Activated naive CD4-positive, alpha-beta T cell treated with anti-CD3 and anti-CD28 coated beads, Interleukin-2, amount 50 U/mL, for 24 hours (primary cell): ENCODE data around the gene SEC22C.
"Not testable (repeated sequence)": the region's sequence is repeated elsewhere in the genome, so short reads cannot be mapped to it uniquely, and the experiment has no call there.

Source experiments
- H3K27ac Mint-ChIP-seq: one replicate; pipeline ENCODE4 v1.8.0; 2021; ENCODE audit warnings: mild to moderate bottlenecking, mixed read lengths
- H3K27me3 Mint-ChIP-seq: one replicate; pipeline ENCODE4 v1.8.0; 2021; ENCODE audit warnings: mixed read lengths
- H3K36me3 Mint-ChIP-seq: one replicate; pipeline ENCODE4 v1.8.0; 2021; ENCODE audit warnings: mixed read lengths
- H3K4me1 Mint-ChIP-seq: one replicate; pipeline ENCODE4 v1.8.0; 2021; ENCODE audit warnings: mixed read lengths
- H3K4me3 Mint-ChIP-seq: one replicate; pipeline ENCODE4 v1.8.0; 2021; ENCODE audit warnings: mild to moderate bottlenecking, mixed read lengths
- H3K9me3 Mint-ChIP-seq: one replicate; pipeline ENCODE4 v1.8.0; 2021; ENCODE audit warnings: mixed read lengths

SEC22C gene

GRCh38 chr3:42591811-42592210, 10.0 kb upstream of the SEC22C start:
- H3K36me3 Mint-ChIP-seq: peaks cover 7% of the 10 kb centered on the region
- H3K27ac Mint-ChIP-seq: no peak overlapping the region
- peaks cover 20% of the 10 kb centered on the region for H3K4me1 Mint-ChIP-seq
- H3K27me3 Mint-ChIP-seq: no peaks in the 10 kb centered on the region
- peak overlapping the region; percentile 69 for H3K4me3 Mint-ChIP-seq
- no peaks in the 10 kb centered on the region for H3K9me3 Mint-ChIP-seq

- H3K4me1 Mint-ChIP-seq: peaks cover 20% of the 10 kb centered on the region
- H3K27me3 Mint-ChIP-seq: no peaks in the 10 kb centered on the region
- peaks cover 7% of the 10 kb centered on the region for H3K36me3 Mint-ChIP-seq
- no peaks in the 10 kb centered on the region for H3K9me3 Mint-ChIP-seq
- H3K4me3 Mint-ChIP-seq: peak overlapping the region; percentile 93
- H3K27ac Mint-ChIP-seq: peak overlapping the region; percentile 44
These were observed 9.4 kb upstream of the SEC22C start for GRCh38 chr3:42590989-42591756.

GRCh38 chr3:42589382-42590109, 7.8 kb upstream of the SEC22C start:
- Mint-ChIP-seq H3K9me3 (no peaks in the 10 kb centered on the region), H3K36me3 (peaks cover 7% of the 10 kb centered on the region), H3K4me3 (peak overlapping the region; percentile 93), H3K4me1 (peaks cover 20% of the 10 kb centered on the region), H3K27ac (no peak overlapping the region), H3K27me3 (no peaks in the 10 kb centered on the region)

- Mint-ChIP-seq H3K27ac (no peak overlapping the region), H3K27me3 (no peaks in the 10 kb centered on the region), H3K36me3 (peaks cover 2% of the 10 kb centered on the region), H3K4me1 (peaks cover 13% of the 10 kb centered on the region), H3K9me3 (no peaks in the 10 kb centered on the region), H3K4me3 (no peak overlapping the region)
These were observed 6.9 kb upstream of the SEC22C start for GRCh38 chr3:42588625-42589024.

- H3K4me3 Mint-ChIP-seq: peak overlapping the region; percentile 92
- no peaks in the 10 kb centered on the region for H3K9me3 Mint-ChIP-seq
- H3K4me1 Mint-ChIP-seq: peaks cover 36% of the 10 kb centered on the region
- H3K36me3 Mint-ChIP-seq: peaks cover 4% of the 10 kb centered on the region
- H3K27me3 Mint-ChIP-seq: no peaks in the 10 kb centered on the region
- peak overlapping the region; percentile 96 for H3K27ac Mint-ChIP-seq
These were observed 805 bp upstream of the SEC22C start for GRCh38 chr3:42582474-42583070.

GRCh38 chr3:42581400-42581708, 413 bp downstream of the SEC22C start:
- Mint-ChIP-seq H3K27ac (peak overlapping the region; percentile 31), H3K36me3 (peaks cover 7% of the 10 kb centered on the region), H3K4me1 (peaks cover 47% of the 10 kb centered on the region), H3K9me3 (no peaks in the 10 kb centered on the region), H3K27me3 (no peaks in the 10 kb centered on the region), H3K4me3 (peak overlapping the region; percentile 92)

- not testable (repeated sequence) for H3K9me3 Mint-ChIP-seq, H3K27me3 Mint-ChIP-seq, H3K4me3 Mint-ChIP-seq
- peaks cover 56% of the 10 kb centered on the region for H3K4me1 Mint-ChIP-seq
- H3K36me3 Mint-ChIP-seq: peaks cover 19% of the 10 kb centered on the region
- H3K27ac Mint-ChIP-seq: peak overlapping the region; percentile 9
These were observed 2.4 kb downstream of the SEC22C start for GRCh38 chr3:42579346-42579745.

GRCh38 chr3:42578054-42578453, 3.7 kb downstream of the SEC22C start:
- peaks cover 27% of the 10 kb centered on the region for H3K36me3 Mint-ChIP-seq
- peaks cover 51% of the 10 kb centered on the region for H3K4me1 Mint-ChIP-seq
- no peak overlapping the region for H3K27ac Mint-ChIP-seq
- no peaks in the 10 kb centered on the region for H3K27me3 Mint-ChIP-seq
- H3K9me3 Mint-ChIP-seq: no peaks in the 10 kb centered on the region
- H3K4me3 Mint-ChIP-seq: no peak overlapping the region

- H3K27ac Mint-ChIP-seq: no peak overlapping the region
- H3K36me3 Mint-ChIP-seq: peaks cover 32% of the 10 kb centered on the region
- H3K27me3 Mint-ChIP-seq: no peaks in the 10 kb centered on the region
These were observed 6.5 kb downstream of the SEC22C start for GRCh38 chr3:42575137-42575741.

GRCh38 chr3:42572278-42572677, 9.5 kb downstream of the SEC22C start:
- Mint-ChIP-seq H3K4me3 (no peak overlapping the region), H3K27me3 (no peaks in the 10 kb centered on the region)

More at GRCh38 chr3:42575137-42575741, 6.5 kb downstream of the SEC22C start:
- Mint-ChIP-seq H3K4me1 (peaks cover 39% of the 10 kb centered on the region), H3K9me3 (no peaks in the 10 kb centered on the region), H3K4me3 (no peak overlapping the region)

GRCh38 chr3:42569593-42570142, 12.1 kb downstream of the SEC22C start:
- Mint-ChIP-seq H3K4me1 (peaks cover 22% of the 10 kb centered on the region), H3K36me3 (peaks cover 30% of the 10 kb centered on the region), H3K27ac (no peak overlapping the region), H3K27me3 (no peaks in the 10 kb centered on the region), H3K9me3 (no peaks in the 10 kb centered on the region), H3K4me3 (no peak overlapping the region)

More at GRCh38 chr3:42572278-42572677, 9.5 kb downstream of the SEC22C start:
- no peak overlapping the region for H3K27ac Mint-ChIP-seq
- no peaks in the 10 kb centered on the region for H3K9me3 Mint-ChIP-seq
- H3K36me3 Mint-ChIP-seq: peaks cover 34% of the 10 kb centered on the region
- peaks cover 40% of the 10 kb centered on the region for H3K4me1 Mint-ChIP-seq

- Mint-ChIP-seq H3K27me3 (no peaks in the 10 kb centered on the region), H3K36me3 (peaks cover 21% of the 10 kb centered on the region), H3K27ac (peak overlapping the region; percentile 93), H3K4me1 (peaks cover 12% of the 10 kb centered on the region), H3K4me3 (no peak overlapping the region), H3K9me3 (no peaks in the 10 kb centered on the region)
These were observed 19.5 kb downstream of the SEC22C start for GRCh38 chr3:42562047-42562907.

GRCh38 chr3:42557854-42558253, 23.9 kb downstream of the SEC22C start:
- H3K27me3 Mint-ChIP-seq: no peaks in the 10 kb centered on the region
- no peak overlapping the region for H3K27ac Mint-ChIP-seq
- no peak overlapping the region for H3K4me3 Mint-ChIP-seq
- H3K36me3 Mint-ChIP-seq: peaks cover 12% of the 10 kb centered on the region
- H3K4me1 Mint-ChIP-seq: peaks cover 37% of the 10 kb centered on the region
- no peaks in the 10 kb centered on the region for H3K9me3 Mint-ChIP-seq

GRCh38 chr3:42556817-42557216, 24.9 kb downstream of the SEC22C start:
- not testable (repeated sequence) for H3K27me3 Mint-ChIP-seq, H3K4me3 Mint-ChIP-seq, H3K9me3 Mint-ChIP-seq
- peaks cover 15% of the 10 kb centered on the region for H3K36me3 Mint-ChIP-seq
- peaks cover 33% of the 10 kb centered on the region for H3K4me1 Mint-ChIP-seq
- peak overlapping the region; percentile 97 for H3K27ac Mint-ChIP-seq
